ENCODE data around the gene PMF1.

GRCh38 chr1:156282479-156283222 is 69.8 kb downstream of the PMF1 start, which contains the start of gene SMG5:
- no peak for TF ChIP-seq CTCF (IDR thresholded peaks at IDR 0.05; ENCODE audit: low read length)
- TF ChIP-seq EZH2 (IDR thresholded peaks at IDR 0.05; ENCODE audit: borderline replicate concordance, low read length), result no peak

Measured in OCI-LY1 (cell line).